H9 (cell line): ENCODE measurements around the gene LGALS3. TPM values are rescaled to one million over a fixed set of nuclear protein-coding genes. Genes with fewer than 3 reads are reported as not detected.

Experiments used
- DNase-seq: peaks from one replicate; pipeline ENCODE4 v3.0.0-alpha.2; 2017
- H2AFZ ChIP-seq: one replicate; pipeline ENCODE4 v1.6.1; 2013; ENCODE audit warnings: mild to moderate bottlenecking, low read length, control low read depth, moderate library complexity
- H2AK5ac ChIP-seq: 2 replicates; pipeline ENCODE4 v1.6.1; 2013; ENCODE audit warnings: low read length, control low read depth, mixed read lengths; ENCODE audit not compliant: insufficient read length
- H2BK120ac ChIP-seq: one replicate; pipeline ENCODE4 v1.6.1; 2013; ENCODE audit warnings: low read depth, mild to moderate bottlenecking, low read length, control low read depth, inconsistent platforms; ENCODE audit not compliant: poor library complexity, severe bottlenecking
- H2BK12ac ChIP-seq: 2 replicates; pipeline ENCODE4 v1.6.1; 2013; ENCODE audit warnings: low read length, control low read depth, mixed read lengths, low read depth; ENCODE audit not compliant: insufficient read length
- H2BK15ac ChIP-seq: 2 replicates; pipeline ENCODE4 v1.6.1; 2013; ENCODE audit warnings: low read depth, low read length, control low read depth
- H2BK20ac ChIP-seq: one replicate; pipeline ENCODE4 v1.6.1; 2013; ENCODE audit warnings: low read depth, mild to moderate bottlenecking, low read length, control low read depth, inconsistent platforms; ENCODE audit not compliant: poor library complexity, severe bottlenecking
- H2BK5ac ChIP-seq: 2 replicates; pipeline ENCODE4 v1.6.1; 2013; ENCODE audit warnings: low read length, control low read depth, mixed read lengths; ENCODE audit not compliant: insufficient read length
- H3K14ac ChIP-seq: 2 replicates; pipeline ENCODE4 v1.6.1; 2013; ENCODE audit warnings: low read length, control low read depth; ENCODE audit not compliant: insufficient read depth
- H3K18ac ChIP-seq: 2 replicates; pipeline ENCODE4 v1.6.1; 2013; ENCODE audit warnings: low read depth, mild to moderate bottlenecking, mixed read lengths, low read length, control low read depth; ENCODE audit not compliant: insufficient read length
- H3K23ac ChIP-seq: 2 replicates; pipeline ENCODE4 v1.6.1; 2013; ENCODE audit warnings: low read length, control low read depth, mixed read lengths, low read depth; ENCODE audit not compliant: insufficient read length
- H3K23me2 ChIP-seq: 2 replicates; pipeline ENCODE4 v1.6.1; 2013; ENCODE audit warnings: low read depth, mild to moderate bottlenecking, mixed read lengths, low read length, control low read depth; ENCODE audit not compliant: insufficient read length, poor library complexity, severe bottlenecking
- H3K27ac ChIP-seq: 2 replicates; pipeline ENCODE4 v1.5.1; 2013; ENCODE audit warnings: low read length, control low read depth, mixed read lengths, low read depth; ENCODE audit not compliant: insufficient read length
- H3K27me3 ChIP-seq: 2 replicates; pipeline ENCODE4 v1.6.1; 2013; ENCODE audit warnings: low read length, control low read depth, inconsistent platforms; ENCODE audit not compliant: insufficient read depth
- H3K4ac ChIP-seq: 2 replicates; pipeline ENCODE4 v1.6.1; 2013; ENCODE audit warnings: low read depth, mild to moderate bottlenecking, control low read depth, inconsistent platforms, low read length, moderate library complexity
- H3K4me1 ChIP-seq: 2 replicates; pipeline ENCODE4 v1.6.1; 2013; ENCODE audit warnings: low read length, control low read depth, inconsistent platforms; ENCODE audit not compliant: insufficient read depth
- H3K4me2 ChIP-seq: 2 replicates; pipeline ENCODE4 v1.6.1; 2013; ENCODE audit warnings: low read length, control low read depth, mixed read lengths; ENCODE audit not compliant: insufficient read length, insufficient read depth
- H3K56ac ChIP-seq: 2 replicates; pipeline ENCODE4 v1.6.1; 2013; ENCODE audit warnings: low read depth, mild to moderate bottlenecking, mixed read lengths, low read length, control low read depth; ENCODE audit not compliant: insufficient read length
- H3K79me1 ChIP-seq: 2 replicates; pipeline ENCODE4 v1.6.1; 2013; ENCODE audit warnings: low read depth, mild to moderate bottlenecking, moderate library complexity, low read length, control low read depth, inconsistent platforms; ENCODE audit not compliant: insufficient read depth, poor library complexity, severe bottlenecking
- H3K79me2 ChIP-seq: 2 replicates; pipeline ENCODE4 v1.6.1; 2013; ENCODE audit warnings: low read length, control low read depth, inconsistent platforms; ENCODE audit not compliant: insufficient read depth
- H3K9ac ChIP-seq: 2 replicates; pipeline ENCODE4 v1.6.1; 2013; ENCODE audit warnings: low read length, control low read depth, mixed read lengths; ENCODE audit not compliant: insufficient read length; ENCODE audit errors: extremely low read depth
- H3K9me3 ChIP-seq: one replicate; pipeline ENCODE4 v1.6.1; 2013; ENCODE audit warnings: low read depth, low read length, inconsistent platforms; ENCODE audit not compliant: control insufficient read depth
- H3T11ph ChIP-seq: one replicate; pipeline ENCODE4 v1.6.1; 2013; ENCODE audit warnings: mild to moderate bottlenecking, low read length, control low read depth, inconsistent platforms
- H4K20me1 ChIP-seq: one replicate; pipeline ENCODE4 v1.6.1; 2013; ENCODE audit not compliant: control insufficient read depth, insufficient read length, insufficient read depth
- H4K5ac ChIP-seq: 2 replicates; pipeline ENCODE4 v1.6.1; 2013; ENCODE audit warnings: low read depth, mild to moderate bottlenecking, mixed read lengths, low read length, control low read depth; ENCODE audit not compliant: insufficient read length
- H4K8ac ChIP-seq: replicated peaks from 2 replicates; pipeline ENCODE4 v1.6.1; 2013; ENCODE audit warnings: low read length, control low read depth, mixed read lengths, low read depth; ENCODE audit not compliant: insufficient read length
- H4K91ac ChIP-seq: 2 replicates; pipeline ENCODE4 v1.6.1; 2013; ENCODE audit warnings: low read depth, mild to moderate bottlenecking, moderate library complexity, mixed read lengths, low read length, control low read depth; ENCODE audit not compliant: insufficient read length
- H3K27ac Mint-ChIP-seq, 3 experiments: 2 replicates in 2 of 3; 3 replicates in 1 of 3; pipeline ENCODE4 v1.8.0; 2020 to 2021; ENCODE audit warnings: mixed read lengths in 3 of 3, mild to moderate bottlenecking in 1 of 3, moderate library complexity in 1 of 3
- H3K27me3 Mint-ChIP-seq: 2 replicates; pipeline ENCODE4 v1.8.0; 2021; ENCODE audit warnings: low read depth, mild to moderate bottlenecking, moderate library complexity, mixed read lengths
- H3K36me3 Mint-ChIP-seq, 3 experiments: 2 replicates in 2 of 3; 3 replicates in 1 of 3; pipeline ENCODE4 v1.8.0; 2020 to 2021; ENCODE audit warnings: low read depth in 3 of 3, mixed read lengths in 3 of 3; ENCODE audit not compliant: insufficient read depth in 1 of 3
- H3K4me1 Mint-ChIP-seq, 2 experiments: 2 replicates each; pipeline ENCODE4 v1.8.0; 2020; ENCODE audit warnings: mixed read lengths in 2 of 2
- H3K4me3 Mint-ChIP-seq, 2 experiments: 2 replicates in 1 of 2; 3 replicates in 1 of 2; pipeline ENCODE4 v1.8.0; 2020 to 2021; ENCODE audit warnings: mild to moderate bottlenecking in 2 of 2, mixed read lengths in 2 of 2, moderate library complexity in 1 of 2
- H3K9me3 Mint-ChIP-seq, 2 experiments: 2 replicates in 1 of 2; 3 replicates in 1 of 2; pipeline ENCODE4 v1.8.0; 2020; ENCODE audit warnings: mild to moderate bottlenecking in 2 of 2, mixed read lengths in 2 of 2, moderate library complexity in 1 of 2
- CTCF ChIP-seq: fragments of 200-600 bp; sonication (generic); conservative IDR thresholded peaks from 3 replicates; pipeline ENCODE4 v1.8.0; 2021; ENCODE audit warnings: antibody characterized with exemption, mild to moderate bottlenecking
- WGBS: extraction: QIAGEN DNeasy Blood & Tissue Kit; methylation state at CpG from one replicate; pipeline ENCODE4 v1.1.7; 2013; ENCODE audit warnings: missing lambda C conversion rate, low lambda C conversion rate, mixed read lengths; ENCODE audit not compliant: insufficient read length; ENCODE audit errors: extremely low coverage; 5-methylcytosine and 5-hydroxymethylcytosine counted together
- total RNA-seq: library from RNA; stranded (reverse); gene quantifications from 2 replicates; pipeline ENCODE4 v1.2.1, GENCODE V29; 2021

LGALS3 gene
- total RNA-seq, 1 experiment from 2014 or later = 4.0 TPM

GRCh38 chr14:55129428-55130195 lies 560 bp downstream of the LGALS3 start:
- H3K9me3 ChIP-seq = no peaks in the 10 kb centered on the region
- peak; percentile 65 for DNase-seq

More at GRCh38 chr14:55129428-55130195, 560 bp downstream of the LGALS3 start:
- no peak overlapping the region for H2BK5ac ChIP-seq
- no peak overlapping the region for H2BK12ac ChIP-seq
- H3K4me1 ChIP-seq = no peaks in the 10 kb centered on the region
- peak overlapping the region; percentile 78; the same call in 1 of the 2 replicates for H3K14ac ChIP-seq
- no peak overlapping the region for H3K9ac ChIP-seq
- no peaks in the 10 kb centered on the region for H3K79me1 ChIP-seq
- H3K18ac ChIP-seq = no peak overlapping the region
- no peak overlapping the region for H2AK5ac ChIP-seq
- peak overlapping the region; percentile 86 for H3K4me2 ChIP-seq
- no peaks in the 10 kb centered on the region for H3K9me3 Mint-ChIP-seq
- H4K5ac ChIP-seq = no peak overlapping the region
- no peak overlapping the region for H3K23ac ChIP-seq
- peaks cover 5 to 9% of the 10 kb centered on the region in 2 experiments for H3K4me1 Mint-ChIP-seq
- H3K79me2 ChIP-seq = no peaks in the 10 kb centered on the region
- peaks cover 6% of the 10 kb centered on the region; the same call in 1 of the 2 replicates for H3K27me3 ChIP-seq
- TF ChIP-seq CTCF = no peak
- no peak overlapping the region for H2AFZ ChIP-seq
- H3K27ac Mint-ChIP-seq = no peak overlapping the region
- H3K36me3 Mint-ChIP-seq = no peaks in the 10 kb centered on the region
- H3K27me3 Mint-ChIP-seq = peaks cover 62% of the 10 kb centered on the region
- H3K56ac ChIP-seq = no peak overlapping the region
- WGBS = no CpG with 5 or more reads among the region's 53 CpGs
- H3K4ac ChIP-seq = no peak overlapping the region
- H4K8ac ChIP-seq = no peak overlapping the region
- no peaks in the 10 kb centered on the region for H4K20me1 ChIP-seq
- peak overlapping the region; percentile 61 to 76 for H3K4me3 Mint-ChIP-seq
- H3T11ph ChIP-seq = no peak overlapping the region
- H2BK120ac ChIP-seq = no peak overlapping the region
- H3K23me2 ChIP-seq = peaks cover 12% of the 10 kb centered on the region
- no peak overlapping the region; the same call in 1 of the 2 replicates for H2BK15ac ChIP-seq
- H4K91ac ChIP-seq = no peak overlapping the region
- no peak overlapping the region for H2BK20ac ChIP-seq
- no peak overlapping the region for H3K27ac ChIP-seq
